Mammary epithelial cell (primary cell): ENCODE results near the gene TTC23.

Experiments used
- EZH2 ChIP-seq: IDR thresholded peaks from 2 replicates; pipeline ENCODE4 v1.6.1; 2012; ENCODE audit warnings: low read length, inconsistent platforms, borderline replicate concordance
- TF ChIP-seq, protein P1 (sequence below), 2 donors: IDR thresholded peaks in 1 of 2; conservative IDR thresholded peaks in 1 of 2; 2 replicates each; pipeline ENCODE4 v1.5.1; 2011 to 2012; ENCODE audit warnings: inconsistent platforms in 2 of 2, low read length in 2 of 2, mild to moderate bottlenecking in 2 of 2, control low read depth in 1 of 2, low read depth in 1 of 2; ENCODE audit not compliant: insufficient read depth in 1 of 2; ENCODE audit errors: extremely low read depth in 1 of 2

DNA sequence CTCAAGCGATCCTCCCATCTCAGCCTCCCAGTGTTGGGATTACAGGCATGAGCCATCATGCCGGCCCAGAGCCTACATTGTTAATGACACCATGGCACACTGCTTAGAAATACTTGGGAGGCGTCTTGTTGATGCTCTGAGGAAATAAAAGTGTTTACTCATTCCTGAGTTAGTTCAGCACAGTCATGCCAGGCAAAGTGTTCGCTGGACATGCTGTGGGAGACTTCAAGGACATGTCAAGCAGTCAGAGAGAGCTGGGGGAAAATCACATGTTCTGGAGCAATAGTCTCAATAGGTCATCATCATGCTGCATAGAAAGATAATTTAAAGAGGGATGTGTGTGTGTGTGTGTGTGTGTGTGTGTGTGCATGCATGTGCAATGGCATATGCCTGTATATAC is 37.5 kb downstream of the TTC23 start:
- TF ChIP-seq, protein P1, sequence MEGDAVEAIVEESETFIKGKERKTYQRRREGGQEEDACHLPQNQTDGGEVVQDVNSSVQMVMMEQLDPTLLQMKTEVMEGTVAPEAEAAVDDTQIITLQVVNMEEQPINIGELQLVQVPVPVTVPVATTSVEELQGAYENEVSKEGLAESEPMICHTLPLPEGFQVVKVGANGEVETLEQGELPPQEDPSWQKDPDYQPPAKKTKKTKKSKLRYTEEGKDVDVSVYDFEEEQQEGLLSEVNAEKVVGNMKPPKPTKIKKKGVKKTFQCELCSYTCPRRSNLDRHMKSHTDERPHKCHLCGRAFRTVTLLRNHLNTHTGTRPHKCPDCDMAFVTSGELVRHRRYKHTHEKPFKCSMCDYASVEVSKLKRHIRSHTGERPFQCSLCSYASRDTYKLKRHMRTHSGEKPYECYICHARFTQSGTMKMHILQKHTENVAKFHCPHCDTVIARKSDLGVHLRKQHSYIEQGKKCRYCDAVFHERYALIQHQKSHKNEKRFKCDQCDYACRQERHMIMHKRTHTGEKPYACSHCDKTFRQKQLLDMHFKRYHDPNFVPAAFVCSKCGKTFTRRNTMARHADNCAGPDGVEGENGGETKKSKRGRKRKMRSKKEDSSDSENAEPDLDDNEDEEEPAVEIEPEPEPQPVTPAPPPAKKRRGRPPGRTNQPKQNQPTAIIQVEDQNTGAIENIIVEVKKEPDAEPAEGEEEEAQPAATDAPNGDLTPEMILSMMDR (conservative IDR thresholded peaks at IDR 0.05 in 1 of 2, IDR thresholded peaks at IDR 0.05 in 1 of 2; ENCODE audit: extremely low read depth in 1 of 2, insufficient read depth in 1 of 2, low read depth in 1 of 2, low read length in 2 of 2): no peak
- TF ChIP-seq EZH2: no peak
